Suprapubic skin (tissue), 4 donors: ENCODE results near the gene RGS6. TPM values are rescaled to one million over a fixed set of nuclear protein-coding genes. Genes with fewer than 3 reads are reported as not detected.

ENCODE experiments used
- DNase-seq, 2 donors: peaks; one replicate each; pipeline ENCODE4 v3.0.0-alpha.2; 2019; ENCODE audit warnings: low spot score in 2 of 2
- H3K27ac ChIP-seq: fragments of 200-600 bp; sonication (generic); one replicate; pipeline ENCODE4 v1.5.1; 2019
- H3K27me3 ChIP-seq: fragments of 200-600 bp; sonication (generic); one replicate; pipeline ENCODE4 v1.5.1; 2019
- H3K36me3 ChIP-seq: fragments of 200-600 bp; sonication (generic); one replicate; pipeline ENCODE4 v1.5.1; 2019
- H3K4me1 ChIP-seq: fragments of 200-600 bp; sonication (generic); one replicate; pipeline ENCODE4 v1.5.1; 2019
- H3K4me3 ChIP-seq: fragments of 200-600 bp; sonication (generic); one replicate; pipeline ENCODE4 v1.5.1; 2019; ENCODE audit warnings: mild to moderate bottlenecking
- H3K9me3 ChIP-seq: fragments of 200-600 bp; sonication (generic); one replicate; pipeline ENCODE4 v1.5.1; 2019
- EP300 ChIP-seq: sonication (generic); formaldehyde crosslinking; IDR thresholded peaks from one replicate; pipeline ENCODE4 v1.6.1; 2017; ENCODE audit warnings: antibody characterized with exemption
- POLR2A ChIP-seq, 2 donors: fragments of 450-650 bp; IDR thresholded peaks; one replicate each; pipeline ENCODE4 v1.6.1; 2017; ENCODE audit warnings: antibody characterized with exemption in 2 of 2, mild to moderate bottlenecking in 2 of 2, moderate library complexity in 2 of 2
- POLR2AphosphoS5 ChIP-seq, 3 donors: sonication (generic); formaldehyde crosslinking; IDR thresholded peaks; one replicate each; pipeline ENCODE4 v1.6.1; 2017; ENCODE audit warnings: antibody characterized with exemption in 3 of 3
- WGBS: methylation state at CpG from one replicate; pipeline ENCODE4 v1.1.5; 2018; 5-methylcytosine and 5-hydroxymethylcytosine counted together
- total RNA-seq, 4 donors: library from RNA; depleted of rRNA; stranded (reverse); fragments of >200 nt; gene quantifications; one replicate each; pipeline ENCODE4 v1.1.0, GENCODE V29; 2016
- TF ChIP-seq, protein P1 (sequence below), 2 donors: fragments of 200-600 bp in 1 of 2; fragments of 450-650 bp in 1 of 2; sonication (generic) in 1 of 2; IDR thresholded peaks; one replicate each; pipeline ENCODE4 v1.5.1; 2016 to 2019; ENCODE audit warnings: antibody characterized with exemption in 2 of 2, mild to moderate bottlenecking in 1 of 2, moderate library complexity in 1 of 2

The RGS6 gene
- total RNA-seq, 4 donors from 2014 or later, result 0.08 to 4.4 (median 1.0) TPM

DNA sequence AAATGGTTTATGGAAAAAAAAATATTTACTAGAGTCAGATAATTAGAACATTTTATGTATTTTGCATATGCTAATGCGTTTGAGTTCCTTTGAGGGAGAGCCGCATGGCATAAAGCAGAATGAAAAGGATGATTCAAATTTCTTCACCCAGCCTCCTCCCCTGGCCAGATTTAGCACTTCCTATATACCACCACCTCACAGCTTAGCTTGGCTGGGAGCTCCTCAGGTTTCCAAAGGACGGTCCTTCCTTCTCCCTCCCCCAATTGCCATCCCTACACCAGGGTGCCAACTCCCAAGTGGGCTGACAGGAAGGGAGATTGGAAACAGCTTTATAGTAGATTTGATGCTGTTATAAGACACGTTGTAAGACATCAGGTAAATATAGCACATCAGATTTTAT, 157.4 kb downstream of the RGS6 start:
- 49% methylated on average over 4 of the region's 4 CpGs for WGBS

DNA sequence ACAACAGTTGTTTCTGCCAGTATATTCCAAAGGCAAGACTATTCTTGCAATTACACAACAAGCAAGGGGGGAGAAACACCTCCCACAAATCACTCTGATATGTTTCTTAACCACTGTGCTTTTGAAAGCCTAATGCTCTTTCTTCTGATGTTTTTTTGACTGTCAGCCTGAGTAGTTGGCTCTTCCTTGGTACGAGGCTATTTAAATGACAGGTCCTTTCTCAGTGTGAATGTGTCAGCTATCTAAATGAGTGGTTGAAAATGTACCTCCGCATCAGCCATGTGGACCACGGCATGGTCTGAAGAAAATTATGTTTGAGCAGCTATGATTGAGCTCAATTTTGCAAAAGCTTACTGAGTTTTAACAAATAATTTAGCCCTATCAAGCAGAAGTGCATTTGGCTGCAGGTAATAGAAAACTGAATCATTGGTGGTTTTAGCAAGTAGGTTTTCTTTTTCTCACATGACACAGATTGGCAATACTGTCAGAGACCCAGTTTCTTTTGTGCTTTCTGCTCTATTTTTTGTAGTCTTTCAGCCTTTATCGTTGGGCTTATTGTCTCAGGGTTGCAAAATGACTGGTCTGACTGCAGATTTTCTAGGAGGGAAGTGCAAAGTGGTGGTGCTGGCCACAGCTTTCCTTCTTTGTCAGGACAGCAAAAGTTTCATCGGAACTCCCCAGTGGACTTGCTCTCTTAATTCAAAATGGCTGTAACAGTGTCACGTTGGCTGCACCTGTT, 162.8 kb downstream of the RGS6 start:
- Histone ChIP-seq H3K4me1 (no peaks in the 10 kb centered on the region), H3K27ac (no peak overlapping the region), H3K36me3 (no peaks in the 10 kb centered on the region), H3K9me3 (no peaks in the 10 kb centered on the region), H3K4me3 (no peak overlapping the region), H3K27me3 (no peaks in the 10 kb centered on the region)
- WGBS, result 82% methylated on average over 6 of the region's 6 CpGs
- no peak for TF ChIP-seq POLR2AphosphoS5 (IDR thresholded peaks at IDR 0.05)
- no peak for TF ChIP-seq EP300
- no peak for TF ChIP-seq POLR2A (IDR thresholded peaks at IDR 0.05)
- TF ChIP-seq, protein P1, sequence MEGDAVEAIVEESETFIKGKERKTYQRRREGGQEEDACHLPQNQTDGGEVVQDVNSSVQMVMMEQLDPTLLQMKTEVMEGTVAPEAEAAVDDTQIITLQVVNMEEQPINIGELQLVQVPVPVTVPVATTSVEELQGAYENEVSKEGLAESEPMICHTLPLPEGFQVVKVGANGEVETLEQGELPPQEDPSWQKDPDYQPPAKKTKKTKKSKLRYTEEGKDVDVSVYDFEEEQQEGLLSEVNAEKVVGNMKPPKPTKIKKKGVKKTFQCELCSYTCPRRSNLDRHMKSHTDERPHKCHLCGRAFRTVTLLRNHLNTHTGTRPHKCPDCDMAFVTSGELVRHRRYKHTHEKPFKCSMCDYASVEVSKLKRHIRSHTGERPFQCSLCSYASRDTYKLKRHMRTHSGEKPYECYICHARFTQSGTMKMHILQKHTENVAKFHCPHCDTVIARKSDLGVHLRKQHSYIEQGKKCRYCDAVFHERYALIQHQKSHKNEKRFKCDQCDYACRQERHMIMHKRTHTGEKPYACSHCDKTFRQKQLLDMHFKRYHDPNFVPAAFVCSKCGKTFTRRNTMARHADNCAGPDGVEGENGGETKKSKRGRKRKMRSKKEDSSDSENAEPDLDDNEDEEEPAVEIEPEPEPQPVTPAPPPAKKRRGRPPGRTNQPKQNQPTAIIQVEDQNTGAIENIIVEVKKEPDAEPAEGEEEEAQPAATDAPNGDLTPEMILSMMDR (IDR thresholded peaks at IDR 0.05), result no peak
- no peak for DNase-seq

More for the DNA sequence above, 157.4 kb downstream of the RGS6 start:
- Histone ChIP-seq H3K27me3 (no peaks in the 10 kb centered on the region), H3K9me3 (no peaks in the 10 kb centered on the region), H3K4me3 (no peak overlapping the region), H3K27ac (no peak overlapping the region), H3K4me1 (no peaks in the 10 kb centered on the region), H3K36me3 (no peaks in the 10 kb centered on the region)
- TF ChIP-seq POLR2AphosphoS5 (IDR thresholded peaks at IDR 0.05) (no peak), POLR2A (IDR thresholded peaks at IDR 0.05) (no peak)
- DNase-seq, result no peak

DNA sequence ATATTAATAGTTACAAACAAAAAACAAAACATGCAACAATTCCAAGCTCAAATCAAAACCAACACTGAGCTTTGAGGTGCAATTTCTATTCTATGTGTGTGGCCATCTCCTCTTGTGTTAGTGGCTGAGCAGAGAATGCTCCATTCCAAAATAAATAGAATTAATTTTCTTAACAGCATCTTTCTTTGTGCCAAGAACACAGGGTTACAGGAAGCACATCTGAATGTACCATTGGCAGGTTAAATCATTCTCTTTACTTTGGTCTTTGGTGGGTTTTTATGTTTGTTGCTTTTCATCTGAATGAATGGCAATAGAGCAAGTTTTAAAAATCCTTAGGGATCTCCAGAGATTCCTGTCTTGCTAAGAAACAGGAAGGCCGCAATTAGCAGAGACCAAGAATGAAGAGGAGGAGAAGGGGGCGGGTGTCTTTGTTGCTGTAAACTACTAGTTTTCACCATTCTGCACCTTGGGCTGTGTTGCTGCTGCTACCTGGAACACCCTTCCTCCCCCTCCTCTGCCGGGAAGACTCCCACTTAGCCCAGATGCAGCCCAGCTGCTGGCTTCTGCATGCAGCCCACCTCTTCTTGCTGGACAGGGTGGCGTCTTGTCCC, 165.0 kb downstream of the RGS6 start:
- TF ChIP-seq POLR2AphosphoS5 (IDR thresholded peaks at IDR 0.05), result no peak
- TF ChIP-seq POLR2A (IDR thresholded peaks at IDR 0.05), result no peak
- TF ChIP-seq, protein P1 (IDR thresholded peaks at IDR 0.05), result no peak
- no peak for TF ChIP-seq EP300
- no peaks in the 10 kb centered on the region for H3K36me3 ChIP-seq
- H3K9me3 ChIP-seq, result no peaks in the 10 kb centered on the region
- DNase-seq, result no peak
- no peaks in the 10 kb centered on the region for H3K4me1 ChIP-seq
- 45% methylated on average over 4 of the region's 4 CpGs for WGBS
- no peak overlapping the region for H3K27ac ChIP-seq
- no peaks in the 10 kb centered on the region for H3K27me3 ChIP-seq
- no peak overlapping the region for H3K4me3 ChIP-seq

DNA sequence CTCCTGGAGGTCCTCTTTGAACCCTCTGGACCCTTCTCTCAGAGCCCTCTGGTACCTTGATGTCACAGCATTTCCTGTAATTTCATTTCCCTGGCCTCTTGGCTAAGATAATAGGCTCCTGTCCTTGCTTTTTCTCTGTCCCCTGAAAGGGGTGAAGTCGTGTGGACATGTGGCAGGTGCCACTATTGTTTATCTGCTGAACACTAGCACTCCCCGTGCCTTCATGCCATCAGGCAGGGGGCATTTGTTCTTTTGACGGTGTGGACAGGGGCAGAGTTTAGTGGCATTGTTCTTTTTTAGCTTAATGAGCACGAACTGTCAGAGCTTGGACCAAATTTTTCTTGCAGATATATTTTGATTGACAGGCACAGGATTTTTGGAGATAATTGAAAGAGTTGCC, 166.0 kb downstream of the RGS6 start:
- no peaks in the 10 kb centered on the region for H3K4me1 ChIP-seq
- 77% methylated on average over 4 of the region's 4 CpGs for WGBS
- H3K27me3 ChIP-seq, result no peaks in the 10 kb centered on the region
- H3K9me3 ChIP-seq, result no peaks in the 10 kb centered on the region
- TF ChIP-seq EP300, result no peak
- TF ChIP-seq POLR2A (IDR thresholded peaks at IDR 0.05), result no peak
- TF ChIP-seq POLR2AphosphoS5 (IDR thresholded peaks at IDR 0.05), result no peak
- TF ChIP-seq, protein P1 (IDR thresholded peaks at IDR 0.05), result no peak
- no peak overlapping the region for H3K27ac ChIP-seq
- no peak for DNase-seq
- no peak overlapping the region for H3K4me3 ChIP-seq
- H3K36me3 ChIP-seq, result no peaks in the 10 kb centered on the region

DNA sequence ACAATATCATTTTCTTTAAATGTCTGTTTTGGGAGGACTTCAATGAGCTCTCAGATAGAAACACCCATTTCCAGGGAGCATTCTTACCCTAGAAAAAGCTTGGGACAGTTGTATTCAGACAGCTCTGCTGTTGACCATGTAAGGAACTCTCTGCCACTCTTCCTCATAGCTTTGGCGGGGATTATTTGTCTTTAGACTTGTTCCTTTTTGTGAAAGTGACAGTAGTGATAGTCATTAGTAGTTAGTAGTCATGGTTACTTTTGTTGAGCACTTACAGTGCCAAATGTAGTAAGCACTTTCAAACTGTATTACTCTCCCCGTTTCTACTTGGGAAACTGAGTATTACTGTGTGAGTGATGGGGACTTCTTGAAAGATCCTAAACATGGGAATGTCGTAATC, 167.3 kb downstream of the RGS6 start:
- Histone ChIP-seq H3K27me3 (no peaks in the 10 kb centered on the region), H3K4me3 (no peak overlapping the region), H3K36me3 (no peaks in the 10 kb centered on the region), H3K9me3 (no peaks in the 10 kb centered on the region), H3K4me1 (no peaks in the 10 kb centered on the region), H3K27ac (no peak overlapping the region)
- TF ChIP-seq POLR2AphosphoS5 (IDR thresholded peaks at IDR 0.05) (no peak), POLR2A (IDR thresholded peaks at IDR 0.05) (no peak), EP300 (no peak)
- TF ChIP-seq, protein P1 (IDR thresholded peaks at IDR 0.05), result no peak
- DNase-seq, result no peak
- 70% methylated on average over 3 of the region's 3 CpGs for WGBS
